Right lobe of liver (tissue), 6 donors: ENCODE results near the gene HOXC4. TPM values are rescaled to one million over a fixed set of nuclear protein-coding genes. Genes with fewer than 3 reads are reported as not detected.
"Not testable (repeated sequence)": the region's sequence is repeated elsewhere in the genome, so short reads cannot be mapped to it uniquely, and the experiment has no call there.

Experiments
- ATAC-seq, 4 donors: fragments of 200-7000 bp; cut with Tn5 transposase; one replicate each; pipeline ENCODE4 v1.9.1; 2020; ENCODE audit warnings: mild to moderate bottlenecking in 4 of 4, moderate library complexity in 4 of 4
- DNase-seq, 3 donors: peaks; one replicate each; pipeline ENCODE4 v3.0.0-alpha.2; 2020
- H3K27ac ChIP-seq, 3 donors: fragments of 200-600 bp; one replicate each; pipeline ENCODE4 v1.8.0; 2022
- H3K27me3 ChIP-seq, 2 donors: fragments of 200-600 bp; one replicate each; pipeline ENCODE4 v1.8.0; 2022
- H3K36me3 ChIP-seq, 4 donors: fragments of 200-600 bp; sonication (generic) in 1 of 4; one replicate each; pipeline versions ENCODE4 v1.5.1 to v1.8.0; 2017 to 2022; ENCODE audit warnings: control low read depth in 1 of 4
- H3K4me1 ChIP-seq, 4 donors: fragments of 200-600 bp; sonication (generic) in 1 of 4; one replicate each; pipeline versions ENCODE4 v1.5.1 to v1.8.0; 2017 to 2022; ENCODE audit warnings: control low read depth in 1 of 4
- H3K4me3 ChIP-seq, 3 donors: fragments of 200-600 bp; one replicate each; pipeline ENCODE4 v1.8.0; 2022
- H3K9me3 ChIP-seq, 4 donors: fragments of 200-600 bp; sonication (generic) in 1 of 4; one replicate each; pipeline versions ENCODE4 v1.5.1 to v1.8.0; 2017 to 2022; ENCODE audit warnings: control low read depth in 1 of 4
- POLR2A ChIP-seq: fragments of 450-650 bp; IDR thresholded peaks from one replicate; pipeline ENCODE4 v1.6.1; 2017; ENCODE audit warnings: antibody characterized with exemption, mild to moderate bottlenecking
- whole genome bisulfite sequencing: methylation state at CpG from one replicate; pipeline ENCODE4 v1.1.6; 2018; ENCODE audit warnings: low coverage, low lambda C conversion rate; ENCODE audit not compliant: insufficient coverage; ENCODE audit errors: missing lambda C conversion rate; 5-methylcytosine and 5-hydroxymethylcytosine counted together
- intact Hi-C, 2 donors: fragments of 100-400 bp; cut with DNase I; formaldehyde crosslinking; loops; one replicate each; pipeline versions ENCODE4 v1.11.2 to v1.14.1; 2022
- total RNA-seq, 6 experiments: library from RNA; depleted of rRNA in 2 of 6; stranded (reverse); fragments of >200 nt in 2 of 6; fragmentation: NEBNext Ultra II Directional in 3 of 6; extraction: Animal tissue kit (Norgen Biotek cat#: 25700) in 3 of 6; gene quantifications; one replicate each; pipeline versions ENCODE4 v1.1.0 to v1.2.4, GENCODE V29; 2016 to 2023
- TF ChIP-seq, protein P1 (sequence below), 4 donors: fragments of 200-600 bp in 3 of 4; fragments of 450-650 bp in 1 of 4; IDR thresholded peaks; one replicate each; pipeline versions ENCODE4 v1.5.1 to v1.8.0; 2016 to 2022; ENCODE audit warnings: antibody characterized with exemption in 4 of 4, mild to moderate bottlenecking in 2 of 4
- donor health status: DM: no; HTN: yes; CAD: no.
- donor health status: DM: no; HTN: no; CAD: no.
- donor health status: DM: no; HTN: no; CAD: no.
- donor health status: DM: no; HTN: yes; CAD: no.
- donor health status: DM: no; HTN: yes; CAD: no.

HOXC4 gene
- total RNA-seq, 6 experiments from 2014 or later: 0.13 TPM; not detected in 5

- Histone ChIP-seq H3K9me3 (no peaks in the 10 kb centered on the region), H3K4me3 (no peak overlapping the region), H3K27ac (no peak overlapping the region), H3K4me1 (no peaks in the 10 kb centered on the region), H3K36me3 (no peaks in the 10 kb centered on the region), H3K27me3 (no peaks in the 10 kb centered on the region)
- no peak for ATAC-seq
- TF ChIP-seq POLR2A: no peak
- TF ChIP-seq, protein P1, sequence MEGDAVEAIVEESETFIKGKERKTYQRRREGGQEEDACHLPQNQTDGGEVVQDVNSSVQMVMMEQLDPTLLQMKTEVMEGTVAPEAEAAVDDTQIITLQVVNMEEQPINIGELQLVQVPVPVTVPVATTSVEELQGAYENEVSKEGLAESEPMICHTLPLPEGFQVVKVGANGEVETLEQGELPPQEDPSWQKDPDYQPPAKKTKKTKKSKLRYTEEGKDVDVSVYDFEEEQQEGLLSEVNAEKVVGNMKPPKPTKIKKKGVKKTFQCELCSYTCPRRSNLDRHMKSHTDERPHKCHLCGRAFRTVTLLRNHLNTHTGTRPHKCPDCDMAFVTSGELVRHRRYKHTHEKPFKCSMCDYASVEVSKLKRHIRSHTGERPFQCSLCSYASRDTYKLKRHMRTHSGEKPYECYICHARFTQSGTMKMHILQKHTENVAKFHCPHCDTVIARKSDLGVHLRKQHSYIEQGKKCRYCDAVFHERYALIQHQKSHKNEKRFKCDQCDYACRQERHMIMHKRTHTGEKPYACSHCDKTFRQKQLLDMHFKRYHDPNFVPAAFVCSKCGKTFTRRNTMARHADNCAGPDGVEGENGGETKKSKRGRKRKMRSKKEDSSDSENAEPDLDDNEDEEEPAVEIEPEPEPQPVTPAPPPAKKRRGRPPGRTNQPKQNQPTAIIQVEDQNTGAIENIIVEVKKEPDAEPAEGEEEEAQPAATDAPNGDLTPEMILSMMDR (IDR thresholded peaks at IDR 0.05): no peak
- intact Hi-C loops: no loop called here
- 14% methylated on average over 1 of the region's 1 CpG for WGBS
- no peak for DNase-seq
These were observed 18.3 kb downstream of the HOXC4 start for GRCh38 chr12:54071942-54072341.

DNA sequence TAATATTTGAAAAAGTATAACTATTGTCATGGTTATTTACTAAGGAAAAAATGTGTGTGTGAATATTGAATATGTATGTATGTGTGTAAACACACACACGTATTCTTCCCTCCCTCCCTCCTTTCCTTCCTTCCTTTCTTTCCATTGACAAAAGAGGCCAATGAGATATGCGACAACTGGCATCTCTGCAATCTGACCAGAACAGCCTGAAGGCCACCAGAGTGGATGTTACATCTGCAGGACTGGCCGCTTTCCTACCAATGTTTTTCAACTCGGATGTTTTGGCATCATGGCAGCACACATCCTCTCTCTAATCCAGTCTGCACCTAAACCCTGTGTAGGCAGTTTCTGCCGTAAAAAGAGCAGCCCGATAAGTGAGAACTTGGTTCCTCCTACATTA lies 20.7 kb downstream of the HOXC4 start:
- intact Hi-C loops: no loop called here
- H3K27me3 ChIP-seq: no peaks in the 10 kb centered on the region
- H3K9me3 ChIP-seq: no peaks in the 10 kb centered on the region
- no peak overlapping the region for H3K4me3 ChIP-seq
- no peak for DNase-seq
- WGBS: 48% methylated on average over 4 of the region's 6 CpGs
- H3K4me1 ChIP-seq: no peaks in the 10 kb centered on the region
- TF ChIP-seq POLR2A: no peak
- TF ChIP-seq, protein P1 (IDR thresholded peaks at IDR 0.05): no peak
- H3K27ac ChIP-seq: no peak overlapping the region
- H3K36me3 ChIP-seq: no peaks in the 10 kb centered on the region
- ATAC-seq: no peak

GRCh38 chr12:54075409-54075808 lies 21.8 kb downstream of the HOXC4 start:
- DNase-seq (no peak), ATAC-seq (no peak)
- H3K27ac ChIP-seq: no peak overlapping the region
- 19% methylated on average over 6 of the region's 6 CpGs for WGBS
- intact Hi-C loops: no loop called here
- H3K4me3 ChIP-seq: no peak overlapping the region
- no peaks in the 10 kb centered on the region for H3K27me3 ChIP-seq
- TF ChIP-seq, protein P1 (IDR thresholded peaks at IDR 0.05): no peak
- no peak for TF ChIP-seq POLR2A
- H3K4me1 ChIP-seq: no peaks in the 10 kb centered on the region
- no peaks in the 10 kb centered on the region for H3K36me3 ChIP-seq
- H3K9me3 ChIP-seq: no peaks in the 10 kb centered on the region

GRCh38 chr12:54075974-54076373 lies 22.3 kb downstream of the HOXC4 start:
- Histone ChIP-seq H3K9me3 (no peaks in the 10 kb centered on the region), H3K4me1 (no peaks in the 10 kb centered on the region), H3K36me3 (no peaks in the 10 kb centered on the region), H3K4me3 (no peak overlapping the region), H3K27ac (no peak overlapping the region), H3K27me3 (no peaks in the 10 kb centered on the region)
- TF ChIP-seq, protein P1 (IDR thresholded peaks at IDR 0.05): no peak
- no peak for TF ChIP-seq POLR2A
- ATAC-seq (no peak), DNase-seq (no peak)
- intact Hi-C loops: no loop called here

- H3K4me3 ChIP-seq, ATAC-seq, H3K27ac ChIP-seq, H3K27me3 ChIP-seq, H3K4me1 ChIP-seq, H3K36me3 ChIP-seq, DNase-seq, H3K9me3 ChIP-seq, intact Hi-C loops: not testable (repeated sequence)
- WGBS: 62% methylated on average over 9 of the region's 10 CpGs
These were observed 24.2 kb downstream of the HOXC4 start for GRCh38 chr12:54077843-54078242.

- DNase-seq, H3K9me3 ChIP-seq, H3K27me3 ChIP-seq, H3K4me1 ChIP-seq, H3K36me3 ChIP-seq, H3K27ac ChIP-seq, ATAC-seq, H3K4me3 ChIP-seq, intact Hi-C loops: not testable (repeated sequence)
- 72% methylated on average over 4 of the region's 9 CpGs for WGBS
These were observed 25.5 kb downstream of the HOXC4 start for GRCh38 chr12:54079115-54079514.

- ATAC-seq, intact Hi-C loops, H3K27ac ChIP-seq, DNase-seq, H3K4me3 ChIP-seq, H3K9me3 ChIP-seq, H3K4me1 ChIP-seq, H3K27me3 ChIP-seq, H3K36me3 ChIP-seq: not testable (repeated sequence)
- 33% methylated on average over 8 of the region's 19 CpGs for WGBS
These were observed 26.6 kb downstream of the HOXC4 start for GRCh38 chr12:54080008-54080924.

DNA sequence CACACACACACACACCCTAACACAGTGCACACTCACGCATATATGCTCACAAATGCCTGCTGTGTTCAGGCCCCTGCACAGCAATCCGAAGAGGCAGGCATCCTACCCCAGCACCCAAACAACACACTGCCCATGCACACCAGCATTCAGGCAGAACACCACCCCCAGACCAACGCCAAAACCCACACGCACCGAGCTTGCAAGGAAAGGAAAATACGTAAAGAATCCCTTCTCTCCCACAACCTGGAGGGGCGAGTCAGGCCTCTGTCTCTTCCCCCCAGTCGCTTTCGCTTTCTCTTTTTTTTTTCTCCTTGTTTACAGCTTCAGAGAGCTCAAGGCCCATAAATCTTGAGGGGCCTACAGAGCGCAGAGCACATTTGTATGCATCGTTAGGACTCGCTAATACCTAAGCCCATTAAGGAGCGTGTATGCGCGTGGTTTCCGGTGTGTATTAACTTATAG lies 27.4 kb downstream of the HOXC4 start:
- H3K4me3 ChIP-seq, ATAC-seq, H3K27ac ChIP-seq, H3K9me3 ChIP-seq, intact Hi-C loops, H3K36me3 ChIP-seq, DNase-seq, H3K4me1 ChIP-seq, H3K27me3 ChIP-seq: not testable (repeated sequence)
- WGBS: 42% methylated on average over 16 of the region's 16 CpGs
